Measurements from ENCODE around the gene S1PR5.

S1PR5 gene

GRCh38 chr19:10521461-10522171, 4.4 kb upstream of the S1PR5 start:
- ATAC-seq, result no peak
- no peak for TF ChIP-seq ZNF70 (CRISPR knock-in tag; IDR thresholded peaks at IDR 0.05)
- TF ChIP-seq ISL1 (CRISPR knock-in tag; IDR thresholded peaks at IDR 0.05), result no peak
- no peak for TF ChIP-seq ESRRG (CRISPR knock-in tag; IDR thresholded peaks at IDR 0.05)
- TF ChIP-seq OSR1 (CRISPR knock-in tag; IDR thresholded peaks at IDR 0.05), result no peak
- TF ChIP-seq, protein P1, sequence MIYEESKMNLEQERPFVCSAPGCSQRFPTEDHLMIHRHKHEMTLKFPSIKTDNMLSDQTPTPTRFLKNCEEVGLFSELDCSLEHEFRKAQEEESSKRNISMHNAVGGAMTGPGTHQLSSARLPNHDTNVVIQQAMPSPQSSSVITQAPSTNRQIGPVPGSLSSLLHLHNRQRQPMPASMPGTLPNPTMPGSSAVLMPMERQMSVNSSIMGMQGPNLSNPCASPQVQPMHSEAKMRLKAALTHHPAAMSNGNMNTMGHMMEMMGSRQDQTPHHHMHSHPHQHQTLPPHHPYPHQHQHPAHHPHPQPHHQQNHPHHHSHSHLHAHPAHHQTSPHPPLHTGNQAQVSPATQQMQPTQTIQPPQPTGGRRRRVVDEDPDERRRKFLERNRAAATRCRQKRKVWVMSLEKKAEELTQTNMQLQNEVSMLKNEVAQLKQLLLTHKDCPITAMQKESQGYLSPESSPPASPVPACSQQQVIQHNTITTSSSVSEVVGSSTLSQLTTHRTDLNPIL (CRISPR knock-in tag; IDR thresholded peaks at IDR 0.05; ENCODE audit: low read depth), result no peak
- no peak for TF ChIP-seq BACH2 (CRISPR knock-in tag; IDR thresholded peaks at IDR 0.05; ENCODE audit: borderline replicate concordance)

- TF ChIP-seq PPARA (CRISPR knock-in tag; IDR thresholded peaks at IDR 0.05; ENCODE audit: borderline replicate concordance) (no peak), SNAI2 (CRISPR knock-in tag; IDR thresholded peaks at IDR 0.05) (no peak)
- ATAC-seq, result no peak
These were observed 3.5 kb upstream of the S1PR5 start for GRCh38 chr19:10520652-10521318.

GRCh38 chr19:10519421-10519820, 2.2 kb upstream of the S1PR5 start:
- TF ChIP-seq, protein P2, sequence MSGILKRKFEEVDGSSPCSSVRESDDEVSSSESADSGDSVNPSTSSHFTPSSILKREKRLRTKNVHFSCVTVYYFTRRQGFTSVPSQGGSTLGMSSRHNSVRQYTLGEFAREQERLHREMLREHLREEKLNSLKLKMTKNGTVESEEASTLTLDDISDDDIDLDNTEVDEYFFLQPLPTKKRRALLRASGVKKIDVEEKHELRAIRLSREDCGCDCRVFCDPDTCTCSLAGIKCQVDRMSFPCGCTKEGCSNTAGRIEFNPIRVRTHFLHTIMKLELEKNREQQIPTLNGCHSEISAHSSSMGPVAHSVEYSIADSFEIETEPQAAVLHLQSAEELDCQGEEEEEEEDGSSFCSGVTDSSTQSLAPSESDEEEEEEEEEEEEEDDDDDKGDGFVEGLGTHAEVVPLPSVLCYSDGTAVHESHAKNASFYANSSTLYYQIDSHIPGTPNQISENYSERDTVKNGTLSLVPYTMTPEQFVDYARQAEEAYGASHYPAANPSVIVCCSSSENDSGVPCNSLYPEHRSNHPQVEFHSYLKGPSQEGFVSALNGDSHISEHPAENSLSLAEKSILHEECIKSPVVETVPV (CRISPR knock-in tag; IDR thresholded peaks at IDR 0.05), result no peak
- TF ChIP-seq ZNF70 (CRISPR knock-in tag; IDR thresholded peaks at IDR 0.05), result peak; percentile 98

DNA sequence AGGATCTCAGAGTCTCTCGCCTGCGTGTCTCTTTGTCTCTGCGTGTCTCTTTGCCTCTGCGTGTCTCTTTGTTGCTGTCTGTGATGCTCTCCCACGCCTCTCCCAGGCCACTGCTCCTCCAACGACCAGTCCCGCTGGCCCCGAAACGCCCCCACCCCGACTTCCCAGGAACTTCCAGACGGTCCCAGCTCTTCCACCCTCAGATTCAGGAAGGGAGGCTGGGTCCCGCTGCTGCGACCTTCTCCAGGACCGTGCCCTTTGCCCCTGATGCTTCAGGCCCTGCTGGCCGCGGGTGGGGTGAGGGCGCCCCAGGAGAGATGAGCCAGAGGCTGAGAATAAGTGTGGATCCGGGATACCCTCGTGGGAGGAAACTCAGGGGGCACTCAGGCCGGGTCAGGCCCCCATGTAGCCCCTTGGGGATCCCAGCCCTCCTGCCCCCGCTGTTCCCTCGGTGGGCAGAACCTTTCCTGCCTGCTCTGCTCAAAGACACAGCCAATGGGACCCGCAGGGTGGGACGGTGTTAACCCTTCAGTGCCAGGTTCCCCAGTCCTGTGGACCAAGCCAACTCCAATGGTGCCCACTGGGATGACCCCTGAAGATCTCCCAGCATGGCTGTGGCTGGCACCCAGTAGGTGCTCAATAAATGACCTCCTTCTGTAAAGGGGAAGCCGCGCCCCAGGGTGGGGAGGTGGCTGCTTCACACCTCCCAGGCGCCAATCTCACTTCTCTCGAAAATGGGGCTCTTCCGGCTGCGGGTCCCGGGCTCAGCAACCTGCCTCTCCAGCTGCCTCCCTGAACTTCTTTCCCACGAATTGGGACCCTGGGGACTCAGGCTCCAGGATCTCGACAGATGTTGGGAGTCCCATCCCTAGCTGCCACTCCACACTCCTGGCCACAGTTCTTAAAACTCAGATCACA, 1.5 kb upstream of the S1PR5 start:
- peak; percentile 34; the same call in 2 of the 3 replicates for ATAC-seq
- TF ChIP-seq ARNTL (CRISPR knock-in tag; IDR thresholded peaks at IDR 0.05; ENCODE audit: borderline replicate concordance, low read depth), result no peak
- no peak for TF ChIP-seq BACH2 (CRISPR knock-in tag; IDR thresholded peaks at IDR 0.05; ENCODE audit: borderline replicate concordance)
- no peak for TF ChIP-seq PPARA (CRISPR knock-in tag; IDR thresholded peaks at IDR 0.05; ENCODE audit: borderline replicate concordance)
- TF ChIP-seq, protein P2 (CRISPR knock-in tag; IDR thresholded peaks at IDR 0.05), result no peak
- no peak for TF ChIP-seq SNAI2 (CRISPR knock-in tag; IDR thresholded peaks at IDR 0.05)
- no peak for TF ChIP-seq ZC3H10 (CRISPR knock-in tag; IDR thresholded peaks at IDR 0.05)
- TF ChIP-seq TOX (CRISPR knock-in tag; IDR thresholded peaks at IDR 0.05; ENCODE audit: borderline replicate concordance), result no peak
- TF ChIP-seq, protein P1 (CRISPR knock-in tag; IDR thresholded peaks at IDR 0.05; ENCODE audit: low read depth), result no peak
- TF ChIP-seq TCF4 (CRISPR knock-in tag; IDR thresholded peaks at IDR 0.05; ENCODE audit: borderline replicate concordance), result no peak

More at GRCh38 chr19:10519421-10519820, 2.2 kb upstream of the S1PR5 start:
- no peak for ATAC-seq

GRCh38 chr19:10517760-10518443, 655 bp upstream of the S1PR5 start:
- ATAC-seq, result peak; percentile 65
- TF ChIP-seq ARNTL (CRISPR knock-in tag; IDR thresholded peaks at IDR 0.05; ENCODE audit: borderline replicate concordance, low read depth) (no peak), ZFP3 (CRISPR knock-in tag; IDR thresholded peaks at IDR 0.05) (no peak), TCF4 (CRISPR knock-in tag; IDR thresholded peaks at IDR 0.05; ENCODE audit: borderline replicate concordance) (no peak), ZNF565 (CRISPR knock-in tag; conservative IDR thresholded peaks at IDR 0.05; ENCODE audit: low read depth) (no peak), PPARA (CRISPR knock-in tag; IDR thresholded peaks at IDR 0.05; ENCODE audit: borderline replicate concordance) (no peak), ESRRG (CRISPR knock-in tag; IDR thresholded peaks at IDR 0.05) (no peak), POU6F1 (CRISPR knock-in tag; IDR thresholded peaks at IDR 0.05; ENCODE audit: borderline replicate concordance, low read depth) (no peak), CSDC2 (CRISPR knock-in tag; IDR thresholded peaks at IDR 0.05) (no peak), SNAI2 (CRISPR knock-in tag; IDR thresholded peaks at IDR 0.05) (no peak), RARB (CRISPR knock-in tag; IDR thresholded peaks at IDR 0.05) (no peak), BACH2 (CRISPR knock-in tag; IDR thresholded peaks at IDR 0.05; ENCODE audit: borderline replicate concordance) (no peak)
- TF ChIP-seq, protein P3, sequence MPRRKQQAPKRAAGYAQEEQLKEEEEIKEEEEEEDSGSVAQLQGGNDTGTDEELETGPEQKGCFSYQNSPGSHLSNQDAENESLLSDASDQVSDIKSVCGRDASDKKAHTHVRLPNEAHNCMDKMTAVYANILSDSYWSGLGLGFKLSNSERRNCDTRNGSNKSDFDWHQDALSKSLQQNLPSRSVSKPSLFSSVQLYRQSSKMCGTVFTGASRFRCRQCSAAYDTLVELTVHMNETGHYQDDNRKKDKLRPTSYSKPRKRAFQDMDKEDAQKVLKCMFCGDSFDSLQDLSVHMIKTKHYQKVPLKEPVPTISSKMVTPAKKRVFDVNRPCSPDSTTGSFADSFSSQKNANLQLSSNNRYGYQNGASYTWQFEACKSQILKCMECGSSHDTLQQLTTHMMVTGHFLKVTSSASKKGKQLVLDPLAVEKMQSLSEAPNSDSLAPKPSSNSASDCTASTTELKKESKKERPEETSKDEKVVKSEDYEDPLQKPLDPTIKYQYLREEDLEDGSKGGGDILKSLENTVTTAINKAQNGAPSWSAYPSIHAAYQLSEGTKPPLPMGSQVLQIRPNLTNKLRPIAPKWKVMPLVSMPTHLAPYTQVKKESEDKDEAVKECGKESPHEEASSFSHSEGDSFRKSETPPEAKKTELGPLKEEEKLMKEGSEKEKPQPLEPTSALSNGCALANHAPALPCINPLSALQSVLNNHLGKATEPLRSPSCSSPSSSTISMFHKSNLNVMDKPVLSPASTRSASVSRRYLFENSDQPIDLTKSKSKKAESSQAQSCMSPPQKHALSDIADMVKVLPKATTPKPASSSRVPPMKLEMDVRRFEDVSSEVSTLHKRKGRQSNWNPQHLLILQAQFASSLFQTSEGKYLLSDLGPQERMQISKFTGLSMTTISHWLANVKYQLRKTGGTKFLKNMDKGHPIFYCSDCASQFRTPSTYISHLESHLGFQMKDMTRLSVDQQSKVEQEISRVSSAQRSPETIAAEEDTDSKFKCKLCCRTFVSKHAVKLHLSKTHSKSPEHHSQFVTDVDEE (CRISPR knock-in tag; IDR thresholded peaks at IDR 0.05), result no peak
